GM19193 (cell line): Measurements from ENCODE around the gene OR2Z1.

ENCODE experiments used
- POLR2A ChIP-seq: IDR thresholded peaks from 4 replicates; pipeline ENCODE4 v1.6.1; 2011; ENCODE audit not compliant: insufficient read depth, insufficient read length; ENCODE audit errors: extremely low read depth

Gene OR2Z1

GRCh38 chr19:8721334-8721733, at the start of gene OR2Z1:
TSS of gene OR2Z1 (plus strand) at chr19:8721634. CDS start at chr19:8731029, 9,395 bp downstream.
- TF ChIP-seq POLR2A, result no peak

- no peak for TF ChIP-seq POLR2A
Observed at GRCh38 chr19:8673276-8673891, 48.0 kb upstream of the OR2Z1 start.

GRCh38 chr19:8675066-8675465, 46.4 kb upstream of the OR2Z1 start:
- TF ChIP-seq POLR2A, result no peak

GRCh38 chr19:8678244-8678807, 43.1 kb upstream of the OR2Z1 start:
- TF ChIP-seq POLR2A, result no peak

- no peak for TF ChIP-seq POLR2A
Observed at GRCh38 chr19:8680676-8681344, 40.6 kb upstream of the OR2Z1 start.

- no peak for TF ChIP-seq POLR2A
Observed at GRCh38 chr19:8681345-8682029, 39.9 kb upstream of the OR2Z1 start.

GRCh38 chr19:8682472-8682871, 39.0 kb upstream of the OR2Z1 start:
- TF ChIP-seq POLR2A, result no peak

GRCh38 chr19:8682931-8683330, 38.5 kb upstream of the OR2Z1 start:
- TF ChIP-seq POLR2A, result no peak

- no peak for TF ChIP-seq POLR2A
Observed at GRCh38 chr19:8684001-8684902, 37.2 kb upstream of the OR2Z1 start.

- no peak for TF ChIP-seq POLR2A
Observed at GRCh38 chr19:8686549-8686948, 34.9 kb upstream of the OR2Z1 start.

GRCh38 chr19:8688930-8689329, 32.5 kb upstream of the OR2Z1 start:
- no peak for TF ChIP-seq POLR2A

GRCh38 chr19:8690753-8691539, 30.5 kb upstream of the OR2Z1 start:
- no peak for TF ChIP-seq POLR2A

- no peak for TF ChIP-seq POLR2A
Observed at GRCh38 chr19:8695501-8695900, 25.9 kb upstream of the OR2Z1 start.

GRCh38 chr19:8695911-8696310, 25.5 kb upstream of the OR2Z1 start:
- no peak for TF ChIP-seq POLR2A
